ENCODE data around the gene EXOC1L. TPM values are rescaled to one million over a fixed set of nuclear protein-coding genes. Genes with fewer than 3 reads are reported as not detected.

The EXOC1L gene
- polyA plus RNA-seq, 2 of the 4 experiments (the other 2 are of a cell fraction), result not detected

DNA sequence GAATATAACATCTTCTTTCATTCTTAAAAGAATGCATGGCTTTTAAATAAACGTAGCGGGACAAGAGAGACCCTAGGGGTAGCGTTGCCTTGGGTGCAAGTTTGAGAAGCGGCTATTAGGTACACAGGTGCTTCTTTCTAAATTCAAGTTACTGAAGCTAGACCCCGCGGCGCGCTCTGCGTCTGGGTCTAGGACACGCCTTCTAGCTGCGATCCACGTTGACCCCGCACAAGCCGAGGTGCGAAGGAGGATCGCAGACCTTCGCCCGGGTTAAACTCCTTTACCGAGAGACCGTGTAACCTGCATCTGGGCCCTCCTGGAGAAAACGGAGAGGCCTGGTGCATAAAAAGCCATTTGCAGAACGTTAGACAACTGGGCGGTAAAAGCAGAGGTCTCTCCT, 25.5 kb upstream of the EXOC1L start:
- DNase-seq (ENCODE audit: low read depth in 1 of 2, low spot score in 1 of 2), result no peak
- ChIA-PET POLR2A (no interaction called here), CTCF (no interaction called here)
- H3K4me2 ChIP-seq, result no peak overlapping the region
- H3K4me3 ChIP-seq, result no peak overlapping the region
- H3K9me3 ChIP-seq, result no peaks in the 10 kb centered on the region
- no peak overlapping the region for H3K27ac ChIP-seq
- TF ChIP-seq CHD2 (IDR thresholded peaks at IDR 0.05; ENCODE audit: low read length, partially characterized antibody), result no peak
- TF ChIP-seq HEYL (CRISPR knock-in tag; IDR thresholded peaks at IDR 0.05), result no peak
- no peak for TF ChIP-seq BHLHE40 (IDR thresholded peaks at IDR 0.05; ENCODE audit: low read depth, low read length)
- no peak for TF ChIP-seq ZC3H11A (IDR thresholded peaks at IDR 0.05)
- TF ChIP-seq, protein P1, sequence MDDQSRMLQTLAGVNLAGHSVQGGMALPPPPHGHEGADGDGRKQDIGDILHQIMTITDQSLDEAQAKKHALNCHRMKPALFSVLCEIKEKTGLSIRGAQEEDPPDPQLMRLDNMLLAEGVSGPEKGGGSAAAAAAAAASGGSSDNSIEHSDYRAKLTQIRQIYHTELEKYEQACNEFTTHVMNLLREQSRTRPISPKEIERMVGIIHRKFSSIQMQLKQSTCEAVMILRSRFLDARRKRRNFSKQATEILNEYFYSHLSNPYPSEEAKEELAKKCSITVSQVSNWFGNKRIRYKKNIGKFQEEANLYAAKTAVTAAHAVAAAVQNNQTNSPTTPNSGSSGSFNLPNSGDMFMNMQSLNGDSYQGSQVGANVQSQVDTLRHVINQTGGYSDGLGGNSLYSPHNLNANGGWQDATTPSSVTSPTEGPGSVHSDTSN (IDR thresholded peaks at IDR 0.05), result no peak
- no peak for TF ChIP-seq ZSCAN20 (CRISPR knock-in tag; IDR thresholded peaks at IDR 0.05)
- ATAC-seq, result no peak
- no peaks in the 10 kb centered on the region for H3K4me1 ChIP-seq
- WGBS (ENCODE audit: missing lambda C conversion rate), result 78% methylated on average over 22 of the region's 23 CpGs
- no peak for FAIRE-seq

DNA sequence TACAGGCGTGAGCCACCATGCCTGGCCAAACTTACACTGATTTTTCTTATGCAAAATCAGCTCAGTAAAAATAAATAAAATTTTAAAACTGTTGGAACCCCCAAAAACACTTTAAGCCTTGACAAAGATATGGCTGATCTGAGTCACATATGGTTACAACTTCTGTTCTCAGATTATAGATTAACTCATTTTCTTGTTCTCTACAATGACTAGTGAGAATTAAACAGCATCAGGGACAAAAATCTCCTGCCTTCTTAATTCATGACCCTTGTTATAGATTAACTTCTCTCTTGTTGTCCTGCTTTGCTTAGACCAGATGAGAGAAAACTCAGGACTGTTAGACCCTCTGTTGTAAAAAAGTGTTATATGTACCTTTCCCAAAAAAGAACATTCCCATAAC, 24.2 kb upstream of the EXOC1L start:
- WGBS (ENCODE audit: missing lambda C conversion rate), result 29% methylated on average over 1 of the region's 1 CpG
- no peak overlapping the region for H3K27ac ChIP-seq
- no peaks in the 10 kb centered on the region for H3K4me1 ChIP-seq
- TF ChIP-seq NR3C1 (IDR thresholded peaks at IDR 0.05), result no peak
- H3K9me3 ChIP-seq, result no peaks in the 10 kb centered on the region
- H3K4me3 ChIP-seq, result no peak overlapping the region
- CTCF ChIA-PET, result no interaction called here
- FAIRE-seq, result no peak
- no peak for ATAC-seq
- POLR2A ChIA-PET, result no interaction called here
- H3K4me2 ChIP-seq, result no peak overlapping the region
- DNase-seq (ENCODE audit: low read depth in 1 of 2, low spot score in 1 of 2), result no peak

DNA sequence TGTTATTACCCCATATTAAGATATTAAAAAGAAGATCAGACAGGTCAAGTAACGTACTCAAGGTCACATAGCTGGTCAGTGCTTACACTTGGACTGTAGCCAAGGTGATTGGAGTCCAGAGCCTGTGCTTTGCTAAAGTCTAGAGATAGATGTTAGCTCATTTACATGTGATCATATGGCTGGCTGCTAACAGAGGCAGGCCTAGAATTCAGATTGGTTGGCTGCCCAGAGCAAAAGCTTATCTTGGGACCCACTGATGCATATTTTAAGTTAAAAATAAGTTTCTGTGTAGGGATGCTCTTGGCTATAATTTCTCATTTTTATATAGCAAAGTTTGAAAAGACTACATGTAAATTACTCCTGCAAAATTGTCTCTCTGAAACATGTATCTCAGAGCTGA, 18.1 kb upstream of the EXOC1L start:
- WGBS (ENCODE audit: missing lambda C conversion rate), result 22% methylated on average over 1 of the region's 1 CpG
- DNase-seq (ENCODE audit: low read depth in 1 of 2, low spot score in 1 of 2) (no peak), ATAC-seq (no peak), FAIRE-seq (no peak)
- Histone ChIP-seq H3K9me3 (no peaks in the 10 kb centered on the region), H3K4me2 (no peak overlapping the region), H3K27ac (no peak overlapping the region), H3K4me1 (no peaks in the 10 kb centered on the region), H3K4me3 (no peak overlapping the region)
- POLR2A ChIA-PET, result no interaction called here
- CTCF ChIA-PET, result no interaction called here
- TF ChIP-seq ZSCAN20 (CRISPR knock-in tag; IDR thresholded peaks at IDR 0.05) (no peak), SMC3 (IDR thresholded peaks at IDR 0.05) (no peak), POLR2A (IDR thresholded peaks at IDR 0.05; ENCODE audit: low read length) (no peak), HDAC2 (IDR thresholded peaks at IDR 0.05) (no peak), EP300 (IDR thresholded peaks at IDR 0.05) (no peak), RCOR1 (IDR thresholded peaks at IDR 0.05; ENCODE audit: low read depth, low read length) (no peak), RARB (CRISPR knock-in tag; IDR thresholded peaks at IDR 0.05) (no peak), TFCP2L1 (CRISPR knock-in tag; IDR thresholded peaks at IDR 0.05) (no peak), KDM5A (IDR thresholded peaks at IDR 0.05) (no peak), CEBPB (IDR thresholded peaks at IDR 0.05) (no peak), POLR2AphosphoS2 (conservative IDR thresholded peaks at IDR 0.05; ENCODE audit: low read length) (no peak), ESRRA (IDR thresholded peaks at IDR 0.05; ENCODE audit: borderline replicate concordance, low read length) (no peak)
- TF ChIP-seq, protein P2, sequence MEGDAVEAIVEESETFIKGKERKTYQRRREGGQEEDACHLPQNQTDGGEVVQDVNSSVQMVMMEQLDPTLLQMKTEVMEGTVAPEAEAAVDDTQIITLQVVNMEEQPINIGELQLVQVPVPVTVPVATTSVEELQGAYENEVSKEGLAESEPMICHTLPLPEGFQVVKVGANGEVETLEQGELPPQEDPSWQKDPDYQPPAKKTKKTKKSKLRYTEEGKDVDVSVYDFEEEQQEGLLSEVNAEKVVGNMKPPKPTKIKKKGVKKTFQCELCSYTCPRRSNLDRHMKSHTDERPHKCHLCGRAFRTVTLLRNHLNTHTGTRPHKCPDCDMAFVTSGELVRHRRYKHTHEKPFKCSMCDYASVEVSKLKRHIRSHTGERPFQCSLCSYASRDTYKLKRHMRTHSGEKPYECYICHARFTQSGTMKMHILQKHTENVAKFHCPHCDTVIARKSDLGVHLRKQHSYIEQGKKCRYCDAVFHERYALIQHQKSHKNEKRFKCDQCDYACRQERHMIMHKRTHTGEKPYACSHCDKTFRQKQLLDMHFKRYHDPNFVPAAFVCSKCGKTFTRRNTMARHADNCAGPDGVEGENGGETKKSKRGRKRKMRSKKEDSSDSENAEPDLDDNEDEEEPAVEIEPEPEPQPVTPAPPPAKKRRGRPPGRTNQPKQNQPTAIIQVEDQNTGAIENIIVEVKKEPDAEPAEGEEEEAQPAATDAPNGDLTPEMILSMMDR (IDR thresholded peaks at IDR 0.05), result no peak
- TF ChIP-seq, protein P3, sequence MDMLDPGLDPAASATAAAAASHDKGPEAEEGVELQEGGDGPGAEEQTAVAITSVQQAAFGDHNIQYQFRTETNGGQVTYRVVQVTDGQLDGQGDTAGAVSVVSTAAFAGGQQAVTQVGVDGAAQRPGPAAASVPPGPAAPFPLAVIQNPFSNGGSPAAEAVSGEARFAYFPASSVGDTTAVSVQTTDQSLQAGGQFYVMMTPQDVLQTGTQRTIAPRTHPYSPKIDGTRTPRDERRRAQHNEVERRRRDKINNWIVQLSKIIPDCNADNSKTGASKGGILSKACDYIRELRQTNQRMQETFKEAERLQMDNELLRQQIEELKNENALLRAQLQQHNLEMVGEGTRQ (IDR thresholded peaks at IDR 0.05), result no peak

DNA sequence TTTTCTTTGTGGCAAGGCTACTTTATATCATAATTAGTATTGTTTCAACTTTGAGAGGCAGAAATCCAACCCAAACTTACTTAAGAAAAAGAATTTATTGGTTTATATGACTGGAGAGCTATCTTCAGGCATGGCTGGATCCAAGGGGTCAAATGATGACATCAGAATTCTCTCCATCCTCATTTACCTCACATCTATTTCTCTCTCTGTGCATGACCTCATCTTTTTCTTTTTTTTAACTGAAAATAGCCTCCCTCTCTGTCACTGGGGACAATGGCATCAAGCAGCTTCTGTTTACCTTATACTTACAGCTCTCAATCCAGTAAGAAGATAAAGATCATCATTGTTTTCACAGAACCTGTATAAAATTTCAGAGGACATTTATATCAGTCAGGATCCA, 12.0 kb upstream of the EXOC1L start:
- Histone ChIP-seq H3K27ac (no peak overlapping the region), H3K9me3 (no peaks in the 10 kb centered on the region), H3K4me1 (no peaks in the 10 kb centered on the region), H3K4me3 (no peak overlapping the region), H3K4me2 (no peak overlapping the region)
- no peak for FAIRE-seq
- no peak for DNase-seq (ENCODE audit: low read depth in 1 of 2, low spot score in 1 of 2)
- CTCF ChIA-PET, result no interaction called here
- ATAC-seq, result no peak
- TF ChIP-seq POLR2AphosphoS2 (conservative IDR thresholded peaks at IDR 0.05; ENCODE audit: low read length) (no peak), RCOR1 (IDR thresholded peaks at IDR 0.05; ENCODE audit: low read depth, low read length) (no peak), TP53 (CRISPR knock-in tag; IDR thresholded peaks at IDR 0.05) (no peak)
- POLR2A ChIA-PET, result no interaction called here

Data from A549 (cell line).